ENCODE data around the gene GPATCH8.

- TF ChIP-seq CTCF (conservative IDR thresholded peaks at IDR 0.05; ENCODE audit: low read depth, low read length) (no peak), EZH2phosphoT487 (IDR thresholded peaks at IDR 0.05; ENCODE audit: borderline replicate concordance, low read length) (no peak), EZH2 (IDR thresholded peaks at IDR 0.05; ENCODE audit: low read length, unreplicated experiment) (no peak)
Measured at GRCh38 chr17:44467108-44467507, 36.1 kb downstream of the GPATCH8 start.

Data from PC-3 (cell line).